SU-DHL-6 (cell line): ENCODE results near the gene BBX.

Source experiments
- H2AFZ ChIP-seq: fragments of 200-600 bp; sonication (generic); 2 replicates; pipeline ENCODE4 v1.6.1; 2014; ENCODE audit warnings: low read depth, mild to moderate bottlenecking, moderate library complexity, mixed read lengths, antibody characterized with exemption, low read length; ENCODE audit not compliant: severe bottlenecking
- H3F3A ChIP-seq: fragments of 200-600 bp; shearing (Covaris generic); 2 replicates; pipeline ENCODE4 v1.6.0; 2016; ENCODE audit warnings: antibody characterized with exemption, mild to moderate bottlenecking; ENCODE audit not compliant: insufficient read depth
- H3K27ac ChIP-seq: fragments of 200-600 bp; sonication (generic); 2 replicates; pipeline ENCODE4 v1.5.1; 2016; ENCODE audit warnings: low read depth, mild to moderate bottlenecking, low read length, moderate library complexity, mixed read lengths
- H3K27me3 ChIP-seq: fragments of 200-600 bp; sonication (generic), shearing (Covaris generic); 2 replicates; pipeline ENCODE4 v1.6.0; 2014; ENCODE audit warnings: mild to moderate bottlenecking, low read length
- H3K36me3 ChIP-seq: fragments of 200-600 bp; sonication (generic); 2 replicates; pipeline ENCODE4 v1.6.1; 2014; ENCODE audit warnings: mild to moderate bottlenecking, low read length, mixed read lengths
- H3K4me2 ChIP-seq: fragments of 300-600, 200-600 bp; shearing (Covaris generic), sonication (generic); 2 replicates; pipeline ENCODE4 v1.6.0; 2014; ENCODE audit warnings: low read length, low read depth, mild to moderate bottlenecking; ENCODE audit not compliant: poor library complexity, severe bottlenecking
- H3K4me3 ChIP-seq: fragments of 200-600 bp; sonication (generic); 2 replicates; pipeline ENCODE4 v1.5.1; 2014; ENCODE audit warnings: antibody characterized with exemption, low read length, mild to moderate bottlenecking, mixed read lengths; ENCODE audit not compliant: insufficient read depth, poor library complexity, severe bottlenecking
- H3K79me2 ChIP-seq: fragments of 200-600 bp; sonication (generic); 2 replicates; pipeline ENCODE4 v1.6.1; 2014; ENCODE audit warnings: mild to moderate bottlenecking, low read length, moderate library complexity; ENCODE audit not compliant: insufficient read depth
- H3K9ac ChIP-seq: fragments of 200-600 bp; sonication (generic); 2 replicates; pipeline ENCODE4 v1.7.0; 2014; ENCODE audit warnings: mild to moderate bottlenecking, low read length
- H3K9me2 ChIP-seq: fragments of 200-600 bp; sonication (generic); replicated peaks from 2 replicates; pipeline ENCODE4 v1.6.1; 2014; ENCODE audit warnings: low read length; ENCODE audit not compliant: insufficient read depth
- H3K9me3 ChIP-seq: fragments of 200-600 bp; sonication (generic); 2 replicates; pipeline ENCODE4 v1.6.1; 2014; ENCODE audit warnings: low read length, mixed read lengths; ENCODE audit not compliant: insufficient read depth
- H4K20me1 ChIP-seq: fragments of 200-600 bp; sonication (generic); 2 replicates; pipeline ENCODE4 v1.6.1; 2014; ENCODE audit warnings: low read depth, mild to moderate bottlenecking, antibody characterized with exemption, low read length, moderate library complexity, mixed read lengths
- EZH2phosphoT487 ChIP-seq: fragments of 200-600 bp; sonication (generic), shearing (Covaris generic); conservative IDR thresholded peaks from 2 replicates; pipeline ENCODE4 v1.6.1; 2018; ENCODE audit warnings: mild to moderate bottlenecking, antibody characterized with exemption, low read length, moderate library complexity, mixed read lengths
- TF ChIP-seq, protein P1 (sequence below): fragments of 200-600 bp; sonication (generic); IDR thresholded peaks from one replicate; pipeline ENCODE4 v1.5.1; 2017; ENCODE audit warnings: antibody characterized with exemption, mild to moderate bottlenecking, low read length, moderate library complexity; ENCODE audit not compliant: insufficient read depth, poor library complexity, severe bottlenecking

Gene BBX

DNA sequence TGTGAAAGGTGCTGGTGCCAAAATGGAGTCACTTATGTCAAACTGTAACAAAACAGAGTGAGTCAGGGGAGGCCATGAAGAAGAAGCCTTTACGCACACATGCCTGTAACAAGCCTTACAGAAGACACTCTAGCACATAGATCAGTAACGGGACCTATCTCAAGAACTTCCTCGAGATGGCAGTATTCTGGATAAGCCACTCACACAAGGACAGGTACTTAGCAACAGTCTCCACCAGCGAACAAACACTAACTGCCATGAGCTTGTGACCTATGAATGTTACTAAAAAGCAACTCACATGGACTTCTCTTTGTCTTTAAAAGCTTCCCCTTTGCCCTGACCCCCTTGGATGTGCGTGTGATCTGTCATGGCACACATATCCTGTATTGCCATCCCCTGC lies 332.9 kb downstream of the BBX start:
- TF ChIP-seq, protein P1, sequence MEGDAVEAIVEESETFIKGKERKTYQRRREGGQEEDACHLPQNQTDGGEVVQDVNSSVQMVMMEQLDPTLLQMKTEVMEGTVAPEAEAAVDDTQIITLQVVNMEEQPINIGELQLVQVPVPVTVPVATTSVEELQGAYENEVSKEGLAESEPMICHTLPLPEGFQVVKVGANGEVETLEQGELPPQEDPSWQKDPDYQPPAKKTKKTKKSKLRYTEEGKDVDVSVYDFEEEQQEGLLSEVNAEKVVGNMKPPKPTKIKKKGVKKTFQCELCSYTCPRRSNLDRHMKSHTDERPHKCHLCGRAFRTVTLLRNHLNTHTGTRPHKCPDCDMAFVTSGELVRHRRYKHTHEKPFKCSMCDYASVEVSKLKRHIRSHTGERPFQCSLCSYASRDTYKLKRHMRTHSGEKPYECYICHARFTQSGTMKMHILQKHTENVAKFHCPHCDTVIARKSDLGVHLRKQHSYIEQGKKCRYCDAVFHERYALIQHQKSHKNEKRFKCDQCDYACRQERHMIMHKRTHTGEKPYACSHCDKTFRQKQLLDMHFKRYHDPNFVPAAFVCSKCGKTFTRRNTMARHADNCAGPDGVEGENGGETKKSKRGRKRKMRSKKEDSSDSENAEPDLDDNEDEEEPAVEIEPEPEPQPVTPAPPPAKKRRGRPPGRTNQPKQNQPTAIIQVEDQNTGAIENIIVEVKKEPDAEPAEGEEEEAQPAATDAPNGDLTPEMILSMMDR = peak; percentile 22
- TF ChIP-seq EZH2phosphoT487 = no peak
- Histone ChIP-seq H3F3A (no peaks in the 10 kb centered on the region), H3K4me3 (no peak overlapping the region), H3K9me3 (no peaks in the 10 kb centered on the region), H3K79me2 (no peaks in the 10 kb centered on the region), H2AFZ (no peak overlapping the region), H3K27ac (no peak overlapping the region), H3K36me3 (no peaks in the 10 kb centered on the region), H3K9ac (no peak overlapping the region), H4K20me1 (no peaks in the 10 kb centered on the region), H3K4me2 (no peak overlapping the region), H3K9me2 (no peaks in the 10 kb centered on the region), H3K27me3 (no peaks in the 10 kb centered on the region)

DNA sequence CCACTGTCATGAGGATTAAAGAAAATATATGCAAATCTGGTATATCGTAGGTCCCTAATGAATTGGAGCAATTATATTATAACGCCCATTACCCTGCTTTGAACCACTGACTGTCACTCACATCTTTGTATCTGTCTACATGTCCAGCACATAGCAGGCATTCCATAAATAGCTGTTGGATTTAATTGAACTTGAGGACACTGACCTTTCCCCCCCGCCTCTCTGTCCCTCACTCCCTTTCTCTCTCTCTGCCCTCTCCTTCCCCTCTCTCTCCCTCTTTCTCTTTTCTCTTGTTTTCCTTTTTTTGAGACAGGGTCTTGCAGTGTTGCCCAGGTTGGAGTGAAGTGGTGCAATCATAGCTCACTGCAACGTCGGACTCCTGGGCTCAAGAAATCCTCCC lies 335.1 kb downstream of the BBX start:
- H2AFZ ChIP-seq = no peak overlapping the region
- H4K20me1 ChIP-seq = no peaks in the 10 kb centered on the region
- H3K4me3 ChIP-seq = no peak overlapping the region
- H3F3A ChIP-seq = no peaks in the 10 kb centered on the region
- no peak overlapping the region for H3K9ac ChIP-seq
- no peaks in the 10 kb centered on the region for H3K9me2 ChIP-seq
- TF ChIP-seq, protein P1 = no peak
- TF ChIP-seq EZH2phosphoT487 = no peak
- no peaks in the 10 kb centered on the region for H3K9me3 ChIP-seq
- H3K27me3 ChIP-seq = no peaks in the 10 kb centered on the region
- no peaks in the 10 kb centered on the region for H3K79me2 ChIP-seq
- H3K4me2 ChIP-seq = no peak overlapping the region
- H3K36me3 ChIP-seq = no peaks in the 10 kb centered on the region
- no peak overlapping the region for H3K27ac ChIP-seq

DNA sequence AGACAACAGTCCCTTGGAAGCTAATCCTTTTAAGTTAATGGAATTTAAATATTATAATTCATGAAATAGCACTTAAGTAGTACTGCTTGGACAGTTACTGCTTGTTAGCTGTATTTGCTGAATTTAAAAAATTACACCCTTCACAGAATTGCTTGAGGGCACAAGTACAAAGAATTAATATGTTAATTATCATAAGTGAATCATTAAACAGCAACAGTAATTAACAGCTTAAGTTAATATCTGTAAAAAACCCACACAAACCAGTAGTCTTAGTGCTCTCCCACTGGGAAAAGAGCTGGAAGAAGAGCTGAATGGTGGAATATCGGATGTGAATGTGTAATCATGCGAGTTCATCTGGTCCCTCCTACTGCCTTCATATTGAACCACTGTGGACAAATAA lies 336.1 kb downstream of the BBX start:
- no peaks in the 10 kb centered on the region; the same call in 1 of the 2 replicates for H4K20me1 ChIP-seq
- H3K4me3 ChIP-seq = no peak overlapping the region
- H3K9ac ChIP-seq = no peak overlapping the region
- no peak overlapping the region for H2AFZ ChIP-seq
- no peaks in the 10 kb centered on the region for H3F3A ChIP-seq
- TF ChIP-seq EZH2phosphoT487 = no peak
- TF ChIP-seq, protein P1 = no peak
- no peak overlapping the region for H3K27ac ChIP-seq
- H3K27me3 ChIP-seq = no peaks in the 10 kb centered on the region
- no peaks in the 10 kb centered on the region for H3K9me3 ChIP-seq
- H3K9me2 ChIP-seq = no peaks in the 10 kb centered on the region
- no peak overlapping the region for H3K4me2 ChIP-seq
- H3K36me3 ChIP-seq = no peaks in the 10 kb centered on the region
- no peaks in the 10 kb centered on the region for H3K79me2 ChIP-seq
